T-helper 1 cell treated with Interleukin-12 subunit alpha and Interleukin-12 subunit beta and Interleukin-4 antibody, amounts not matched to agents 30 μg/mL and 1 μg/mL, for 36 hours (primary cell): ENCODE data around the gene L1TD1.
"Not testable (repeated sequence)": the region's sequence is repeated elsewhere in the genome, so short reads cannot be mapped to it uniquely, and the experiment has no call there.

Experiments
- H3K27ac Mint-ChIP-seq: one replicate; pipeline ENCODE4 v1.8.0; 2021; ENCODE audit warnings: mild to moderate bottlenecking, mixed read lengths
- H3K27me3 Mint-ChIP-seq: one replicate; pipeline ENCODE4 v1.8.0; 2021; ENCODE audit warnings: low read depth, mixed read lengths
- H3K36me3 Mint-ChIP-seq: one replicate; pipeline ENCODE4 v1.8.0; 2021; ENCODE audit warnings: low read depth, mixed read lengths
- H3K4me1 Mint-ChIP-seq: one replicate; pipeline ENCODE4 v1.8.0; 2021; ENCODE audit warnings: low read depth, mixed read lengths
- H3K4me3 Mint-ChIP-seq: one replicate; pipeline ENCODE4 v1.8.0; 2021; ENCODE audit warnings: mild to moderate bottlenecking, moderate library complexity, mixed read lengths
- H3K9me3 Mint-ChIP-seq: one replicate; pipeline ENCODE4 v1.8.0; 2021; ENCODE audit warnings: mixed read lengths

The L1TD1 gene

GRCh38 chr1:62213075-62213914 is 18.6 kb downstream of the L1TD1 start:
- Mint-ChIP-seq H3K9me3 (peaks cover 14% of the 10 kb centered on the region), H3K36me3 (peaks cover 4% of the 10 kb centered on the region), H3K4me3 (no peak overlapping the region), H3K4me1 (peaks cover 3% of the 10 kb centered on the region), H3K27me3 (no peaks in the 10 kb centered on the region), H3K27ac (no peak overlapping the region)

- no peaks in the 10 kb centered on the region for H3K4me1 Mint-ChIP-seq
- no peaks in the 10 kb centered on the region for H3K9me3 Mint-ChIP-seq
- no peaks in the 10 kb centered on the region for H3K27me3 Mint-ChIP-seq
- no peak overlapping the region for H3K27ac Mint-ChIP-seq
- H3K36me3 Mint-ChIP-seq, result no peaks in the 10 kb centered on the region
- no peak overlapping the region for H3K4me3 Mint-ChIP-seq
These were observed 24.0 kb downstream of the L1TD1 start for GRCh38 chr1:62218604-62219003.

DNA sequence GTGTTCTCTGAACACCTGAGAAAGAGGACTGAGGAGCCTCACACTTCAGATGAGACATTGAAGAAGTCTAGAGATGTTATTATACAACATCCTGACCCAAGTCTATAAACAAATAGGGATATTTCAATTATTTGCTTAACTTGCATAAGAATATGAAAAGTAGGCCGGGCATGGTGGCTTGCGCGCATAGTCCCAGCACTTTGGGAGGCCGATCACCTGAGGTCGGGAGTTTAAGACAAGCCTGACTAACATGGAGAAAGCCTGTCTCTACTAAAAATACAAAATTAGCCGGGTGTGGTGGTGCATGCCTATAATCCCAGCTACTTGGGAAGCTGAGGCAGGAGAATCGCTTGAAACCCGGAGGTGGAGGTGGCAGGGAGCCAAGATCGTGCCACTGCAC is 25.8 kb downstream of the L1TD1 start:
- H3K27ac Mint-ChIP-seq, H3K36me3 Mint-ChIP-seq, H3K9me3 Mint-ChIP-seq, H3K27me3 Mint-ChIP-seq, H3K4me3 Mint-ChIP-seq, H3K4me1 Mint-ChIP-seq: not testable (repeated sequence)

DNA sequence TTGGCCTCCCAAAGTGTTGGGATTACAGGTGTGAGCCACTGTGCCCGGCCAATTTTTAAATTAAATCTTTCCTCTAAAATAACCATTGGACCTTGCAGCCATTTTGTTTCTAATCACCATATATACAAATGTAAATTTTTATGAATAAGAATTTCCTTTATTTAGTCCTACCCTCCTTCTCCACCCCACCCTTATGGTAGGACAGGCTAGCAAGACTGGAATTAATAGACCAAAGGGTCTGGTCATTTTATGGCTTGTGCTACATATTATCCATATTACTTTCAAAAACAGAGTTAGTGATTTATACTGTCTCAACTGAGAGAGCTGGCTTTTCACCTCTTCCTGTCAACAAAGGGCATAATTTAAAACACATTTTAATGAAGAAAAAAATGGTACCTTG is 26.5 kb downstream of the L1TD1 start:
- Mint-ChIP-seq H3K9me3 (no peaks in the 10 kb centered on the region), H3K4me1 (no peaks in the 10 kb centered on the region), H3K27me3 (no peaks in the 10 kb centered on the region), H3K36me3 (no peaks in the 10 kb centered on the region), H3K27ac (no peak overlapping the region), H3K4me3 (no peak overlapping the region)

GRCh38 chr1:62222321-62222720 is 27.7 kb downstream of the L1TD1 start:
- H3K4me1 Mint-ChIP-seq, result no peaks in the 10 kb centered on the region
- H3K36me3 Mint-ChIP-seq, result no peaks in the 10 kb centered on the region
- H3K9me3 Mint-ChIP-seq, result no peaks in the 10 kb centered on the region
- no peak overlapping the region for H3K27ac Mint-ChIP-seq
- no peak overlapping the region for H3K4me3 Mint-ChIP-seq
- no peaks in the 10 kb centered on the region for H3K27me3 Mint-ChIP-seq

DNA sequence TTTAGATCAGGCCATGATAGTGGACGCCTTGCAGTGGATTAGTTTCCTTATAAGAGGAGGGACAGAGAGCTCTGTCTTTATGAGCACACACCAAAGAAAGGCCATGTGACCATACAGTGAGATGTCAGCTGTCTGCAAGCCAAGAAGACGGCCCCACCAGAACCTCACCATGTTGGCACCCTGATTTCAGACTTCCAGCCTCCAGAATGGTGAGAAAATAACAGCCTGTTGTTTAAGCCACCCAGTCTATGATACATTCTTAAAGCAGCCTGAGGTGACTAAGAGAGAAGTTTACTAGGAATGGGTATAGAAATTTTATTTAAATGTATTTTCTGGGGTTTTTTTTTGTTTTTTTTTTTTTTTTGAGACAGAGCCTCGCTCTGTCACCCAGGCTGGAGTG is 29.5 kb downstream of the L1TD1 start:
- H3K27ac Mint-ChIP-seq, result no peak overlapping the region
- no peaks in the 10 kb centered on the region for H3K9me3 Mint-ChIP-seq
- H3K4me3 Mint-ChIP-seq, result no peak overlapping the region
- H3K27me3 Mint-ChIP-seq, result no peaks in the 10 kb centered on the region
- H3K36me3 Mint-ChIP-seq, result no peaks in the 10 kb centered on the region
- H3K4me1 Mint-ChIP-seq, result no peaks in the 10 kb centered on the region

GRCh38 chr1:62227496-62227895 is 32.8 kb downstream of the L1TD1 start:
- Mint-ChIP-seq H3K27me3 (no peaks in the 10 kb centered on the region), H3K4me3 (no peak overlapping the region), H3K9me3 (no peaks in the 10 kb centered on the region), H3K36me3 (no peaks in the 10 kb centered on the region), H3K27ac (no peak overlapping the region), H3K4me1 (no peaks in the 10 kb centered on the region)

GRCh38 chr1:62228136-62228882 is 33.7 kb downstream of the L1TD1 start:
- no peak overlapping the region for H3K27ac Mint-ChIP-seq
- no peaks in the 10 kb centered on the region for H3K4me1 Mint-ChIP-seq
- no peaks in the 10 kb centered on the region for H3K27me3 Mint-ChIP-seq
- no peaks in the 10 kb centered on the region for H3K9me3 Mint-ChIP-seq
- no peaks in the 10 kb centered on the region for H3K36me3 Mint-ChIP-seq
- no peak overlapping the region for H3K4me3 Mint-ChIP-seq

DNA sequence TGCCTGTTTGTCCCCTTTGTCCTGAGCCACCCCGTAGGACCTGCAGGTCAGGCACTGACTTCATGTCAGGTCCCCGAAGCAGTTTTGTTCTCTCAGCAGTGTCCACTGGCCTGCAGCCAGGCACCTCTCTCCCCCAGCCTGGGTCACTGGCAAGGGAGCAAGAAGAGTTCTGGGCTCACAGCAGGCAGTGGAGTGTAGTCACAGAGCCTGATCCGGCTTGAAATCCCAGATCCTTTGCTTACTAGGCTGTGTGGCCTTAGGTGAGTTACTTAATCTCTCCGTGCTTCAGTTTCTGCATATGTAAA is 34.2 kb downstream of the L1TD1 start:
- Mint-ChIP-seq H3K4me1 (no peaks in the 10 kb centered on the region), H3K4me3 (no peak overlapping the region), H3K27ac (no peak overlapping the region), H3K27me3 (no peaks in the 10 kb centered on the region), H3K36me3 (no peaks in the 10 kb centered on the region), H3K9me3 (no peaks in the 10 kb centered on the region)

DNA sequence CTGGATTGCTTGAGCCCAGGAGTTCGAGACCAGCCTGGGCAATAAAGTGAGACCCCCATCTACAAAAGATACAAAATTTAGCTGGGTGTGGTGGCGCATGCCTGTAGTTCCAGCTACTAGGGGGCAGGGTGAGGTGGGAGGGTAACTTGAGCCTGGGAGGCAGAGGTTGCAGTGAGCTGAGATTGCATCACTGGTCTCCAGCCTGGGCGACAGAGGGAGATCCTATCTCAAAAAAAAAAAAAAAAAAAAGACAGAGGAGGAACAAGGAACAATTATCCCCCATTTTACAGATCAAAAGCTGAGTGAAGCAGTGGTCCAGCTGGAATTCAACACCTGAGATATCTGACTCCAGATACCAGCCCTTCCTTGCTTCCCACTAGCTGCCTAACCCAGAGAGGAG is 34.8 kb downstream of the L1TD1 start:
- Mint-ChIP-seq H3K4me1 (no peaks in the 10 kb centered on the region), H3K27me3 (no peaks in the 10 kb centered on the region), H3K4me3 (no peak overlapping the region), H3K27ac (no peak overlapping the region), H3K36me3 (no peaks in the 10 kb centered on the region), H3K9me3 (no peaks in the 10 kb centered on the region)

GRCh38 chr1:62229932-62230331 is 35.3 kb downstream of the L1TD1 start:
- H3K9me3 Mint-ChIP-seq, result no peaks in the 10 kb centered on the region
- no peaks in the 10 kb centered on the region for H3K36me3 Mint-ChIP-seq
- no peaks in the 10 kb centered on the region for H3K27me3 Mint-ChIP-seq
- no peaks in the 10 kb centered on the region for H3K4me1 Mint-ChIP-seq
- no peak overlapping the region for H3K27ac Mint-ChIP-seq
- H3K4me3 Mint-ChIP-seq, result no peak overlapping the region

GRCh38 chr1:62230718-62231117 is 36.1 kb downstream of the L1TD1 start:
- Mint-ChIP-seq H3K9me3 (no peaks in the 10 kb centered on the region), H3K27ac (no peak overlapping the region), H3K4me1 (no peaks in the 10 kb centered on the region), H3K36me3 (no peaks in the 10 kb centered on the region), H3K27me3 (no peaks in the 10 kb centered on the region), H3K4me3 (no peak overlapping the region)

DNA sequence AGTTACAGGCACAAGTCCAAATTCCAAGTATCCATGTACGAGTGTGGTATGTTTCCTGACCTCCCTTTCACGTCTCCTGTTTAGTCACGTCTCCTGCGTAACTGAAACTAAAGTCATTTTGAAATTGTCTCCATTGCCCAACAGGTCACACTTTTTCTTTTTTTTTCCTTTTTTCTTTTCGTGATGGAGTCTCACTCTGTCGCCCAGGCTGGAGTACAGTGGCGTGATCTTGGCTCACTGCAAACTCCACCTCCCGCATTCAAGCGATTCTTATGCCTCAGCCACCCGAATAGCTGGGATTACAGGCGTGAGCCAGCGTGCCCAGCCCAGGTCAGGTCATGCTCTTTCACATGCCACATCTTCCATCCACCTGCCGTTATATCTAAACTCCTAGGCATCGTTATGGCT is 38.2 kb downstream of the L1TD1 start:
- Mint-ChIP-seq H3K27me3 (no peaks in the 10 kb centered on the region), H3K27ac (no peak overlapping the region), H3K4me1 (no peaks in the 10 kb centered on the region), H3K36me3 (no peaks in the 10 kb centered on the region), H3K9me3 (no peaks in the 10 kb centered on the region), H3K4me3 (no peak overlapping the region)

GRCh38 chr1:62233926-62234450 is 39.3 kb downstream of the L1TD1 start:
- no peaks in the 10 kb centered on the region for H3K36me3 Mint-ChIP-seq
- no peaks in the 10 kb centered on the region for H3K9me3 Mint-ChIP-seq
- no peak overlapping the region for H3K4me3 Mint-ChIP-seq
- H3K4me1 Mint-ChIP-seq, result no peaks in the 10 kb centered on the region
- no peak overlapping the region for H3K27ac Mint-ChIP-seq
- H3K27me3 Mint-ChIP-seq, result no peaks in the 10 kb centered on the region

DNA sequence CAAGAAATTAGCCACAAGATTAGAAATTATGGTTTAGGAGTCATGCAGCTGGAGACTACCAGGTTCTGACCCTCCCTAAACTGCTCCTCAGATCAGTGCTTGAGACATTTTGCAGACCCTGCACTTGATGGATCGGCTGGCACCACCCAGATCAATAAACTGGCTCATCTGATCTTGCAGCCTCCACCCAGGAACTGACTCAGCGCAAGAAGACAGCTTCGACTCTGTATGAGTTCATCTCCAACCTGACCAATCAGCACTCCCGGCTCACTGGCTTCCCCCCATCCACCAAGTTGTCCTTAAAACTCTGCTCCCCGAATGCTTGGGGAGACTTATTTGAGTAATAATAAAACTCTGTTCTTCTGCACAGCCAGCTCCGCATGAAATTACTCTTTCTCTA is 40.0 kb downstream of the L1TD1 start:
- H3K27me3 Mint-ChIP-seq, result no peaks in the 10 kb centered on the region
- no peaks in the 10 kb centered on the region for H3K36me3 Mint-ChIP-seq
- H3K4me3 Mint-ChIP-seq, result no peak overlapping the region
- no peaks in the 10 kb centered on the region for H3K9me3 Mint-ChIP-seq
- H3K27ac Mint-ChIP-seq, result no peak overlapping the region
- no peaks in the 10 kb centered on the region for H3K4me1 Mint-ChIP-seq
